ENCODE measurements around the gene SENP8.
A peak's percentile ranks its signal among the peaks of the same experiment; 100 is the strongest.
"Not testable (repeated sequence)": the region's sequence is repeated elsewhere in the genome, so short reads cannot be mapped to it uniquely, and the experiment has no call there.

SENP8 gene

DNA sequence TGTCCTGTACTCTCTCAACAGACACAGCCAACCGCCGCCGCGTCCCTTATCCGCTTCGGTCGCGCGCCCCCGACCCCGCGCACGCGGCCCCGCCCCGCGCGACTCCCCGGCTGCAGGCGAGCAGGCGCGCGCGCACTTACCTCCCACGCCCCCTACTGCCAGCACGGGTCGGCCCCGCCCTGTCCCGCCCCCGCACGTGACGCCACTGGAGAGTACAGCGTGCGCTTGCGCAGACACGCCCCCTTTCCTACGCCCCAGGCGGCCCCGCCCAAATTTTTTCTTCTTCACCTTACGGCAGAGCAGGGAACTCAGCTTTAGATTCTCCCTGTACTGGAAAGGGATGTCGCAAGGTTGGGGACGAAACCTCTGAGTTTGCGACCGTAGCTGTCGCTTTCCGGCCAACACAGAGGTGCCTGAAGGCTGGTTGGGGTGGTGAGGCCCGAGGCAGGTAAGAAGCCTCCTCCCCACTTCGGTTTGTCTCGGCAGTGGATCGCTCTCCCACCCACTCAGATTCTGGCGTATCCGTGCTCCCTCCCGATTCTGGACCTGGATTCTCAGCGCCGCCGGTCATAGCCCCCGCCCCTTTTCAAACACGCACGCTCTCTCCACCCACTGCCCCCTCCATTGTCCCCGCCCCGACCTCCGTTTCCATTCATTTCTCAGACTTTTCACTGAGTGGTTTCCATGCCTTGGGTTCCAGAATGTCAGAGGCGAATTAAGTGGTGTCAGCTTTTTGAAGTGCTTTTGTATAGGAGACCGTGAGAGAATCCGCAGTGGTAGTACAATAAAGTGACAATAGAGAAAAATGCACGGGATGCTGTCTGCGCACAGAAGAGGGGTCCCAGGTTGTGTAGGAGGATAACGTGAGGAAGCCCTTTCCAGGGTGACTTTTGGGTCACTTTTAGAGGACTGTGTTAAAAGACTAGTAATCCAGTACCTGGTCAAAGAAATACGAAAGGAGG, at the start of gene SENP8, which contains the start of gene MYO9A:
Gene SENP8, plus strand, starts transcription at position 387 of the 962 bp plus-strand sequence. CDS start 21,221 bp downstream, outside the sequence.
Gene MYO9A, minus strand, starts transcription at position 134 of the 962 bp plus-strand sequence. CDS start 71,587 bp downstream, outside the sequence.
- Histone ChIP-seq H3K4me3 (ENCODE audit: low read length) (peak within 1 kb of the TSS; percentile 82), H3K4me1 (ENCODE audit: insufficient read depth, low read length) (peaks cover 19% of the 10 kb centered on the region), H3K9me3 (ENCODE audit: low read length) (no peaks in the 10 kb centered on the region), H2AFZ (ENCODE audit: low read depth, low read length) (peak within 1 kb of the TSS; percentile 96), H3K27me3 (ENCODE audit: insufficient read depth, low read length) (no peaks in the 10 kb centered on the region), H3K36me3 (ENCODE audit: insufficient read depth, low read length) (no peaks in the 10 kb centered on the region)

DNA sequence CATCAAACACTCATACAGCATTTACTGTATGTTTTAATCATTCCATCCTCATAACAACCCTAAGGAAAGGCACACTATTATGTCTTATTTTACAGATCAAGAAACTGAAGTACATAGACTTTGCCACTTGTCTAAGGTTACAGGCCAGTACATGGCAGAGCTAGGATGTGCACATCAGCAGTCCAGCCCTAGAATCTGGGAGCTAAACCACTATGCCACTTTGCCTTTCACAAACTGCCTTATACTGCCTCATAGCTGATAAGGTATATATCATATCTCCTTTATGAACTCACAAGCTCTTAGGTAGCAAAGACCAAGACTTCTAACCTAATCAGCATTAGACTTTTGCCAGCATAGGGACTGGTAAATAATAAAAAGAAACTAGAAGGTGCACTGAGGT, 49.3 kb upstream of the SENP8 start:
- Histone ChIP-seq H3K36me3 (ENCODE audit: insufficient read depth, low read length) (no peaks in the 10 kb centered on the region), H3K27me3 (ENCODE audit: insufficient read depth, low read length) (no peaks in the 10 kb centered on the region), H3K4me3 (ENCODE audit: low read length) (no peak overlapping the region), H3K4me1 (ENCODE audit: insufficient read depth, low read length) (no peaks in the 10 kb centered on the region), H2AFZ (ENCODE audit: low read depth, low read length) (no peak overlapping the region), H3K9me3 (ENCODE audit: low read length) (no peaks in the 10 kb centered on the region)

DNA sequence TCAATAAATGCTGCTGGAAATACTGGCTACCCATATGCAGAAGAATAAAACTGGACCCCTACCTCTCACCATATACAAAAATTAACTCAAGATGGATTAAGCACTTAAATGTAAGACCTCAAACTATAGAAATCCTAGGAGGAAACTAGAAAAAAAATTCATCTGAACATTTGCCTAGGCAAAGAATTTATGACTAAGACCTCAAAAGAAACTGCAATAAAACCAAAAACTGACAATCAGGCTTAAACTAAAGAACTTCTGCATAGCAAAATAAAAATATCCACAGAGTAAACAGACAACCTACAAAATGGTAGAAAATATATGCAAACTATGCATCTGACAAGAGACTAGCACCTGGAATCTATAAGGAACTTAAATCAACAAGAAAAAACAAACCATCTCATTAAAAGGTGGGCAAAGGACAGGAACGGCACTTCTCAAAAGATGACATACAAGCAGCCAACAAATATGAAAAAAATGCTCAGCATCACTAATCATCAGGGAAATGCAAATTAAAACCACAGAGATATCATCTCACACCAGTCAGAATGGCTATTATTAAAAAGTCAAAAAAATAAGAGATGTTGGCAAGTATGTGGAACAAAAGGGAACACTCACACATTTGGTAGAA, 47.3 kb upstream of the SENP8 start:
- H2AFZ ChIP-seq (ENCODE audit: low read depth, low read length) = no peak overlapping the region
- H3K36me3 ChIP-seq (ENCODE audit: insufficient read depth, low read length) = no peaks in the 10 kb centered on the region
- no peaks in the 10 kb centered on the region for H3K9me3 ChIP-seq (ENCODE audit: low read length)
- no peaks in the 10 kb centered on the region for H3K4me1 ChIP-seq (ENCODE audit: insufficient read depth, low read length)
- no peaks in the 10 kb centered on the region for H3K27me3 ChIP-seq (ENCODE audit: insufficient read depth, low read length)
- no peak overlapping the region for H3K4me3 ChIP-seq (ENCODE audit: low read length)

DNA sequence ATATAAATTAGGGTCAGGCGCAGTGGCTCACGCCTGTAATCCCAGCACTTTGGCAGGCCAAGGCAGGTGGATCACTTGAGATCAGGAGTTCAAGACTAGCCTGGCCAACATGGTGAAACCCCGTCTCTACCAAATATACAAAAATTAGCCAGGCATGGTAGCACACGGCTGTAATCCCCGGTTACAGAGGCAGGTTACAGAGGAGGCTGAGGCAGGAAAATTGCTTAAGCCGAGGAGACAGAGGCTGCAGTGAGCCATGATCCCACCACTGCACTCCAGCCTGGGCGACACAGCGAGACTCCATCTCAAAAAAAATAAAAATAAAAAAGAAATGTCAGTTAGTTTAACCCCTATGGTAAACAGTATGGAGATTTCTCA, 46.8 kb upstream of the SENP8 start:
- H3K9me3 ChIP-seq (ENCODE audit: low read length); H3K27me3 ChIP-seq (ENCODE audit: insufficient read depth, low read length); H2AFZ ChIP-seq (ENCODE audit: low read depth, low read length): not testable (repeated sequence)

DNA sequence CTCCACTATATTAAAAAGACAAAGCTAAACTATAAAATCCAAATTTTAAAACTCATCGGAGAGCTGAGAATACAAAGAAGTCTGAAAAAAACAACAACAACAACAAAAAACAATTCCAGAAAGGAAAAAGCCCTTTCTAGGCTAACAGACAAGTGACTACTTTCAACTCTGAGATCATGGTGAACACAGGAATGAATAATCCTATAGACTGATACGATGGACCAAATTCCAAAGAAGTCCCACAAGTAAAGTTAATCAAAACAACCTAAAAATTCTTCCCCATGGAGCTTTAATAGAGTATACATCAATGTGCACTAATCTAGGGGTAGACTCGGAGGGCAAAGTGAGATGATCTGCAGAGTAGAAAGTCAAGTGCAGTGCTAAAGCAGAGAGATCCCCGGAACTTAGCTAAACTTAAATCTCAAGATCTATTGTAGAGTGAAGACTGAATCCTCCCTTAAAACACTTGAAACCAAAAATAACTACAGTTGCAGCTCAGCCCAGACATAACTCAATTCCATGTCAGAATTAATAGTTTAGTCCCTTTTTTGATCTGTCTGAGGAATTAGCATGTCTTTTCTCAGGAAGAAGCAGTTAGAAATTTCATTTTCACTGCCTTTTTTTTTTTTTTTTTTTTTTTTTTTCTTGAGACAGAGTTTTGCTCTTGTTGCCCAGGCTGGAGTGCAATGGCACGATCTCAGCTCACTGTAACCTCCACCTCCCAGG, 43.7 kb upstream of the SENP8 start:
- Histone ChIP-seq H3K4me1 (ENCODE audit: insufficient read depth, low read length) (no peaks in the 10 kb centered on the region), H3K36me3 (ENCODE audit: insufficient read depth, low read length) (no peaks in the 10 kb centered on the region), H3K4me3 (ENCODE audit: low read length) (no peak overlapping the region), H3K27me3 (ENCODE audit: insufficient read depth, low read length) (no peaks in the 10 kb centered on the region), H3K9me3 (ENCODE audit: low read length) (no peaks in the 10 kb centered on the region), H2AFZ (ENCODE audit: low read depth, low read length) (no peak overlapping the region)

More for the DNA sequence above, 46.8 kb upstream of the SENP8 start:
- H3K4me3 ChIP-seq (ENCODE audit: low read length); H3K36me3 ChIP-seq (ENCODE audit: insufficient read depth, low read length); H3K4me1 ChIP-seq (ENCODE audit: insufficient read depth, low read length): not testable (repeated sequence)

DNA sequence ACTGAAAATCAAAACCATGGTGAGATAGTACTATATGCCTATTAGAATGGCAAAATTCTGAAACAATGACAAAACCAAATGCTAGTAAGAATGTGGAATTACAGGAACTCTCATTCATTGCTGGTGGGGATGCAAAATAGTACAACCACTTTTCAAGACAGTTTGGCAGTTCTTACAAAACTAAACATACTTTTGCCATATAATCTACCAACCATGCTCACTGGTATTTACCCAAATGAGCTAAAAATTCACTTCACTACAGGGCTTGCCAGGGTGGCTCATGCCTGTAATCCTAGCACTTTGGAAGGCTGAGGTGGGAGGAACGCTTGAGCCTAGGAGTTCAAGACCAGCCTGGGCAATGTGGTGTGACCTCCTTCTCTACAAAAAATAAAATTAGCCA, 40.3 kb upstream of the SENP8 start:
- no peaks in the 10 kb centered on the region for H3K4me1 ChIP-seq (ENCODE audit: insufficient read depth, low read length)
- no peaks in the 10 kb centered on the region for H3K27me3 ChIP-seq (ENCODE audit: insufficient read depth, low read length)
- H3K4me3 ChIP-seq (ENCODE audit: low read length) = no peak overlapping the region
- no peaks in the 10 kb centered on the region for H3K36me3 ChIP-seq (ENCODE audit: insufficient read depth, low read length)
- no peak overlapping the region for H2AFZ ChIP-seq (ENCODE audit: low read depth, low read length)
- H3K9me3 ChIP-seq (ENCODE audit: low read length) = no peaks in the 10 kb centered on the region

DNA sequence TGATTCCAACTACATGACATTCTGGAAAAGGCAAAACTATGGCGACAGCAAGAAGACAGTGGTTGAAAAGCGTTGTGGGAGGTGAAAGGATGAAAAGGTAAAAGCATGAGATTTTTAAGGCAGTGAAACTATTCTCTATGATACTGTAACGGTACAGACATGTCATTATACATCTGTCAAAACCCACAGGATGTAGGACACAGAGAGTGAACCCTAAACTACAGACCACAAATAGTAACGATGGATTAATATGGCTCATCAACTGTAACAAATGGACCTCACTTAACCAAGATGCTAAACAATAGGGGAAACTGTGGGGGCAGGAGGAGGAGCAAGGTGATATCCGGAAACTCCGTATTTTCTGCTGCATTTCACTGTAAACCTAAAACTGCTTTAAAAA, 39.3 kb upstream of the SENP8 start:
- Histone ChIP-seq H3K27me3 (ENCODE audit: insufficient read depth, low read length) (no peaks in the 10 kb centered on the region), H3K4me3 (ENCODE audit: low read length) (no peak overlapping the region), H2AFZ (ENCODE audit: low read depth, low read length) (no peak overlapping the region), H3K4me1 (ENCODE audit: insufficient read depth, low read length) (no peaks in the 10 kb centered on the region), H3K36me3 (ENCODE audit: insufficient read depth, low read length) (no peaks in the 10 kb centered on the region), H3K9me3 (ENCODE audit: low read length) (no peaks in the 10 kb centered on the region)

DNA sequence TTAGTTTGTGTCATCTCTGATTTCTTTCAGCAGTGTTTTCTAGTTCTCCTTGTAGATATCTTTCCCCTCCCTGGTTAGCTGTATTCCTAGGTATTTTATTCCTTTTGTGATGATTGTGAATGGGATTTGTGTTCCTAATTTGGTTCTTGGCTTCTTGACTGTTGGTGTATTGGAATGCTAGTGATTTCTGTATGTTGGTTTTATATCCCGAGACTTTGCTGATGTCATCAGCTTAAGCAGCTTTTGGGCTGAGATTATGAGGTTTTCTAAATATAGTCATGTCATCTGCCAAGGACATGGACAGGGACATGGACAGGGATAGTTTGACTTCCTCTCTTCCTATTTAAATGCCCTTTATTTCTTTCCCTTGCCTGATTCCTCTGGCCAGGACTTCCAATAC, 36.0 kb upstream of the SENP8 start:
- Histone ChIP-seq H3K4me3 (ENCODE audit: low read length) (no peak overlapping the region), H3K36me3 (ENCODE audit: insufficient read depth, low read length) (no peaks in the 10 kb centered on the region), H2AFZ (ENCODE audit: low read depth, low read length) (no peak overlapping the region), H3K9me3 (ENCODE audit: low read length) (peaks cover 3% of the 10 kb centered on the region), H3K27me3 (ENCODE audit: insufficient read depth, low read length) (no peaks in the 10 kb centered on the region), H3K4me1 (ENCODE audit: insufficient read depth, low read length) (no peaks in the 10 kb centered on the region)

DNA sequence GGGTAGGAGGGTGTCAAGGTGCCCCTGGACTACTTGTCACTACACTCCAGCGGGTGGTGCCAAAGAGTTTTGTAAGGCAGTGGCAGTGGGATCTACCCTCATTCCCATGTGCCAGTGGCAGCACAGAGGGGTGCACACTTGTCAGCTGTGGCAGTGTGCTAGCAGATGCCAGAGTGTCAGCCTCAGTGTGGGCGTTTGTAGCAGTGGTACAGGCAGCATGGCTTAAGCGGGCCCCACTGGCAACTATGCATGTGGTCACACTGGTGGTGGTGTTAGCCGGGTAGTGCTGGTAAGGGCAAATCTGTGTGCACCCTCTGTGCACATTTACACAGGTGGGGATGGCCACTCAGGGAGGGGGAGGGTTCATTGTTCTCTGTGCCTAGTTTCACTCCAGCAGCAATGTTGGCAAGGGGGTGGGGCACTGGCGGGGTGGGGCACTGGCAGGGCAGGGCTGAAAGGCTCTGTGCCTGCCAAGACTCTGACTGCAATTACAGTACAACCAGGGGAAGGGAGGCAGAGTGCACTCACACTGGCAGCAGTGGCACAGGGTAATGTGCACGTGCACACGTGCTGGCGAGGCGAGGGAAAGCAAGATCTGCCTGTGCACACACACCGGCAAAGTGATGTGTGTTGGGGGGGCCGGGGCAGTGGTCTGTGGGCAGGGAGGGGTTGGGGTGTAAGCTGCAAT, 32.0 kb upstream of the SENP8 start:
- no peaks in the 10 kb centered on the region for H3K36me3 ChIP-seq (ENCODE audit: insufficient read depth, low read length)
- peaks cover 3% of the 10 kb centered on the region for H3K9me3 ChIP-seq (ENCODE audit: low read length)
- H3K4me3 ChIP-seq (ENCODE audit: low read length) = no peak overlapping the region
- no peaks in the 10 kb centered on the region for H3K4me1 ChIP-seq (ENCODE audit: insufficient read depth, low read length)
- H3K27me3 ChIP-seq (ENCODE audit: insufficient read depth, low read length) = no peaks in the 10 kb centered on the region
- H2AFZ ChIP-seq (ENCODE audit: low read depth, low read length) = no peak overlapping the region

DNA sequence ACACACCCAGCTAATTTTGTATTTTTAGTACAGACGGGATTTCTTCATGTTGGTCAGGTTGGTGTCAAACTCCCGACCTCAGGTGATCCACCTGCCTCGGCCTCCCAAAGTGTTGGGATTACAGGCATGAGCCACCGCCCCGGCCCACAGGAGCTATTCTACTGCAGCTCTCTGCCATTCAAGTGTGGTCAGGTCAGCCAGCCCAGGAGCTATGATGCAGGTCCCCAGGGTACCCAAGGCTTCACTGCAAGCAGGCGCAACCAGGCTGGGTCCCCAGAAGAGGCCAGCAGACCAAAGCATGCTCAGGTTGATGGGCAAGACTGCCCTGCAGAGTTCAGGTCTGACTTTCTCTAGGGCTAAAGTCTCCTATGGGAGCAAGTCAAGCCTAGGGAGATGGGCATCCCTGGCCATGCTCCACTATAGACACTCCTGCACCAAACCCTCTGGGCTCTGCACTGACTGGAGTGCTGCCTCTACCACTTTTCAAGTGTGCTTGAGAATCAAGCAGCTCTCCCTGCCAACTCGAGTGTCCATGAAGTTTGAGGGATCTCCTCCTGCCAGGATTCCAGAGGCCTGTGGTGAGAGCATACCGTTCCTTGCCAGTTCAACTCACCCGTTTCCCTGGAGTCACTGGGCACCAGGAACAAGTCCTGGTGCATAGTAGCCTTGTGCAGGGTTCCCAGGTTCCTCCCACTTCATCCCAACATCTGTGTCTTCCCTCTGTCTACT, 31.1 kb upstream of the SENP8 start:
- Histone ChIP-seq H3K9me3 (ENCODE audit: low read length) (peaks cover 3% of the 10 kb centered on the region), H3K27me3 (ENCODE audit: insufficient read depth, low read length) (no peaks in the 10 kb centered on the region), H3K36me3 (ENCODE audit: insufficient read depth, low read length) (no peaks in the 10 kb centered on the region), H3K4me3 (ENCODE audit: low read length) (no peak overlapping the region), H3K4me1 (ENCODE audit: insufficient read depth, low read length) (no peaks in the 10 kb centered on the region), H2AFZ (ENCODE audit: low read depth, low read length) (no peak overlapping the region)

DNA sequence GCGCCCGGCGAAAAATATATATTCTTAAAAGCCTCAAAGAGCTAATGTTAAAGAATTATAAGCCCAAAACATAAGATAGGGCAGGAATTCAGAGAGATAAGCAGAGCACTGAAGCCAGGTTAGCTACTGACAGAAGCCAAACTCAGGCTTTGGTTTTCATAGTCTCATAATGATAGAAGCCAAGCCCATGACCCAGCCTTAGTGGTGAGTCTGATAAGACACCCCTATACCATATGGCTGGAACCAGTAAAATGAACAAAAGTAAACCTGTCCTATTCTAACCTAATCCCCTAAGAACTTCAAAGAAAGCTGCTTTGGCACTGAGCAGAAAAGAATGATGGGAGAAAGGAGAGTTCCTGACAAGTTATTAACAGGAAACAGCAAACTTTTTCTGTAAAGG, 26.2 kb upstream of the SENP8 start:
- H3K4me1 ChIP-seq (ENCODE audit: insufficient read depth, low read length) = no peaks in the 10 kb centered on the region
- no peaks in the 10 kb centered on the region for H3K27me3 ChIP-seq (ENCODE audit: insufficient read depth, low read length)
- H3K9me3 ChIP-seq (ENCODE audit: low read length) = peaks cover 3% of the 10 kb centered on the region
- no peak overlapping the region for H3K4me3 ChIP-seq (ENCODE audit: low read length)
- H3K36me3 ChIP-seq (ENCODE audit: insufficient read depth, low read length) = no peaks in the 10 kb centered on the region
- H2AFZ ChIP-seq (ENCODE audit: low read depth, low read length) = no peak overlapping the region

DNA sequence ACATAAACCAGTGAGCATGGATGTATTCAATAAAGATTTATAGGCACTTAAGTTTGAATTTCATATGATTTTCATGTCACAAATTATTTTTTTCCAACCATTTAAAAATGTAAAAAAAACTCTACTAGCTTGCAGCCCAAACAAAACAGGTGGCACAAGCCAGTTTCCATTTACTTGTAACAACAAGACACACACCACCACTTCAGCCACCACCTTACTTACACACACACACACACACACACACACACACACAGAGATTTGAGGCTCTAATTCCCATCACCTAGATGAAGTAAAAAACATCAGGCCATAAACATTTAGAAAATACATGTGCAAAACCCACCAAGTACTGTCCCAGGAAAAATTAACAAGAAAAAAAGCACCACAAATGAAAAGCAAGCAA, 25.5 kb upstream of the SENP8 start:
- Histone ChIP-seq H3K4me3 (ENCODE audit: low read length) (no peak overlapping the region), H3K27me3 (ENCODE audit: insufficient read depth, low read length) (no peaks in the 10 kb centered on the region), H2AFZ (ENCODE audit: low read depth, low read length) (no peak overlapping the region), H3K36me3 (ENCODE audit: insufficient read depth, low read length) (no peaks in the 10 kb centered on the region), H3K4me1 (ENCODE audit: insufficient read depth, low read length) (no peaks in the 10 kb centered on the region), H3K9me3 (ENCODE audit: low read length) (peaks cover 3% of the 10 kb centered on the region)
